Measurements from ENCODE around the gene ARHGAP26.

The ARHGAP26 gene

DNA sequence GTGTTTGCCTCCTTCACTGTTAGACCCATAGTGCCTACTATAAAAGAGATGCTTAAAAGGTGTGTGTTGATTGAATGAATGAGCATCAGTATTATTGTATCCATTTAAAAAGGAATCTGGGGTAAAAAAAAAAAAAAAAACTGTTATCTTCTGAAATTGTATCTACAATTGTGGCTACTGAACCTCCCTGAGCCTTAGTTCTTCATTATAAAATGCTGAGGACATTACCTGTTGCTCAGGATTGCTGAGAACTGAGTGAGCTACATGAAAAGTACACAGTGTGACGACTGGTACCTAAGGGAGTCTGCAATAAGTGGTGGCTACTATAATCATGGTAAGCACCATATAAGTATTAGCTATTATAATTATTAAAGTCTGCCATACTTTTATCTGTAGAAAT, 362.6 kb downstream of the ARHGAP26 start:
- H3K9me3 ChIP-seq (ENCODE audit: control insufficient read depth, insufficient read depth, low read length) = no peaks in the 10 kb centered on the region
- no peaks in the 10 kb centered on the region; the same call in 1 of the 2 replicates for H3K4me1 ChIP-seq (ENCODE audit: insufficient read depth, low read length)
- no peaks in the 10 kb centered on the region for H3K36me3 ChIP-seq (ENCODE audit: insufficient read depth, low read length)
- no peak overlapping the region for H3K9ac ChIP-seq (ENCODE audit: low read depth, low read length)

DNA sequence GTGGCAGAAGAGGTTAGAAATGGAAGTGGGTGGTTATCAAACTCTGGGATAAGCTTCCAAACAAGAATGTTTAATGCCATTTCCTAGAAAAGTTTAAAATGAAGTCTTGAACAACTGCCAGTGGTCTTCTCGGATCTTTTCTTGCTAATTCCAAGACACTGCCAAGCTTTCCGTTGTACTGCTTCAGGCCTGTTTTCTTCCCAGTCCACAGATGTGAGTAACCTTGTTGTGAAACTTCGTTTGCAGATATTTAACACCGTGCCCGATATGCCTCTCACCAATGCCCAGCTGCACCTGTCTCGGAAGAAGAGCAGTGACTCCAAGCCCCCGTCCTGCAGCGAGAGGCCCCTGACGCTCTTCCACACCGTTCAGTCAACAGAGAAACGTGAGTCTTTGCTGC, 363.5 kb downstream of the ARHGAP26 start:
- H3K9ac ChIP-seq (ENCODE audit: low read depth, low read length) = no peak overlapping the region
- no peaks in the 10 kb centered on the region for H3K36me3 ChIP-seq (ENCODE audit: insufficient read depth, low read length)
- no peaks in the 10 kb centered on the region; the same call in 1 of the 2 replicates for H3K4me1 ChIP-seq (ENCODE audit: insufficient read depth, low read length)

DNA sequence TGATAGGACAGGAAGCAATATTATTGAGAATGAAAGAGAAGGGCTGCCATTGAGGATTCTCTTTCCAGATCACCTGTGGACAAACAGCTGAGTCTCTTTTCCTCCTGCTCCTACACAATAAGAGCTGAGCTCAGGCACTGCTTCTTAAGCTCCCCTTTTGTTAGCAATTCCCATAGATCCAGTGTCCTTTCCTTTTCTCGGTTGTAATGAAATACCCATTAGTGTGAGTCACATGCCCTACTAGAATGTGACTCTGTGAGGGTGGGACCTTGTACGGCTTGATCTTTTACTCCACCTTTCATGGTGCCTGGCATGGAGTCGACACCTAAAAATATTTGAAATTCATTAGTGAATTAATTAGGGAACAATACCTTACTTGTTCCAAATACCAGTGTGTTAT, 364.1 kb downstream of the ARHGAP26 start:
- Histone ChIP-seq H3K9me3 (ENCODE audit: control insufficient read depth, insufficient read depth, low read length) (no peaks in the 10 kb centered on the region), H3K9ac (ENCODE audit: low read depth, low read length) (no peak overlapping the region), H3K36me3 (ENCODE audit: insufficient read depth, low read length) (no peaks in the 10 kb centered on the region), H3K4me1 (ENCODE audit: insufficient read depth, low read length) (no peaks in the 10 kb centered on the region; the same call in 1 of the 2 replicates)

More for the DNA sequence above, 363.5 kb downstream of the ARHGAP26 start:
- H3K9me3 ChIP-seq (ENCODE audit: control insufficient read depth, insufficient read depth, low read length) = no peaks in the 10 kb centered on the region

DNA sequence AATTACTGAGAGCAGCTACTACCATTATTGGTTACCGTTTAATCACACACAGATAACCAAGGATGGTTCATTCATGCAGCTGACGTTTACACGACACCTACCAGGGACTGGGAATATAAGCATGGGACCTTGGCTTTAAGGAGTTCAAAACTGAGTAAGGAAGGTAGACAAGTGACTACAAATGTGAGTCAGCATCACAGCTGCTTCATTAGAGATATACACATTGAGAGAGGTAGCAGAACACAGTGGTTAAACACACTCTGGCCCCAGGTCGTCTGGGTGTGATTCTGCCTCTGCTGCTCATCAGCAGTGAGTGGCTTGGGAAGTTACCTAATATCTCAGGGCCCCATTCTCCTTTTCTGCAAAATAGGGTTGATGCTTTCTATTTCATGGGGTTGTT, 364.7 kb downstream of the ARHGAP26 start:
- H3K9me3 ChIP-seq (ENCODE audit: control insufficient read depth, insufficient read depth, low read length) = no peaks in the 10 kb centered on the region

DNA sequence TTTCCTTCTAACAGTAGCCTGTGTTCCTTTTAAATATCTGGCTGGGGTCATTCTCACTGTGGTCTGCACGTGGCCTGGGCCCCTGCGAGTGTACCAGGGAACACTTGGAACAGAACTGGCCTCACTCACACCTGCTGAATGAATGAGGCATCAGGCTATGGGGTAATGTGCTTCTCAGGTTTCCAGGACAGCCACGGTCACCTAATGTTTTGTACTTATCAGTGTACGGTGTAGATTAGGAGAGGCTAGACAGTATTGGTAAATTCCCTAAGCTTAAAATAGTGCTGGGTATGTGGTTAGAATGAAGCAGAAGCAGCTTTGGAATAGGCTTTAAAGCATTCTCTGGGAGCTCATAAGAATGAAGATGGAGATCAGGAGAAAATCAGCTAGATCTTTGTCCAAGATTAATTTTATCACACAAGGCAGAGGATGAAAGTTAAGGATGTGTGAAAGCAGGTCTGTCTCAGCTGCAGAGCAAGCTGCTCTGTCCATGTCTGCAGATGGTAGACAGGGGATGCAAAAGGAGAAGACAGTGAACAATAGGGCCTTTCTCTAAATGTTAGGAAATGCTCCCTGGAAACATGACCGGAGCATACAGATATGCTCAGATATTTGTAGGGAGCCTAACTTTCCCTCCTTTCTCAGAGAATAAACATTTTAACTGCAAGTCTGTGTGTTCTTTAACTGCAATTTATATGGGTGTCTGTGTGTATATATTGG, 365.8 kb downstream of the ARHGAP26 start:
- Histone ChIP-seq H3K9ac (ENCODE audit: low read depth, low read length) (no peak overlapping the region), H3K4me1 (ENCODE audit: insufficient read depth, low read length) (no peaks in the 10 kb centered on the region; the same call in 1 of the 2 replicates), H3K36me3 (ENCODE audit: insufficient read depth, low read length) (no peaks in the 10 kb centered on the region), H3K9me3 (ENCODE audit: control insufficient read depth, insufficient read depth, low read length) (no peaks in the 10 kb centered on the region)

More for the DNA sequence above, 364.7 kb downstream of the ARHGAP26 start:
- Histone ChIP-seq H3K36me3 (ENCODE audit: insufficient read depth, low read length) (no peaks in the 10 kb centered on the region), H3K9ac (ENCODE audit: low read depth, low read length) (no peak overlapping the region), H3K4me1 (ENCODE audit: insufficient read depth, low read length) (no peaks in the 10 kb centered on the region; the same call in 1 of the 2 replicates)

DNA sequence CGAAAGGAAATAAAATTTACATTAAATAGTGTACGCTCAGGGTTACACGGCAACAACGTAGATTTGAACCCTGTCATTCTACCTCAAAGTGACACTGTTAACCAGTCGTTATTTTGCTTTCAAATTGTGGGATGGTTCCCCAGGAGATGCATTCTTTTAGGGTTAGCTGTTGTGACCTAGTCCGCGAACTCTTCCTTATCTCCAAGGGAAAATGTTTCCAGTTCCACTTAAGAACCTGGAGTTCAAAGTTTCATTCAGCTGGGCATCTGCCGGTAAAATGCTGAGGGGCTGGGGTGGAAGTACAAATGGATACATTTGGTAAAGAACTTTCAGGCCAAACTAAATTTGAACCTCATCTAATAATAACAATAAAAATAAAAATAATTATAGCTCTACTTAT, 368.7 kb downstream of the ARHGAP26 start:
- no peaks in the 10 kb centered on the region for H3K9me3 ChIP-seq (ENCODE audit: control insufficient read depth, insufficient read depth, low read length)
- no peaks in the 10 kb centered on the region for H3K36me3 ChIP-seq (ENCODE audit: insufficient read depth, low read length)
- H3K9ac ChIP-seq (ENCODE audit: low read depth, low read length) = no peak overlapping the region
- no peaks in the 10 kb centered on the region; the same call in 1 of the 2 replicates for H3K4me1 ChIP-seq (ENCODE audit: insufficient read depth, low read length)

DNA sequence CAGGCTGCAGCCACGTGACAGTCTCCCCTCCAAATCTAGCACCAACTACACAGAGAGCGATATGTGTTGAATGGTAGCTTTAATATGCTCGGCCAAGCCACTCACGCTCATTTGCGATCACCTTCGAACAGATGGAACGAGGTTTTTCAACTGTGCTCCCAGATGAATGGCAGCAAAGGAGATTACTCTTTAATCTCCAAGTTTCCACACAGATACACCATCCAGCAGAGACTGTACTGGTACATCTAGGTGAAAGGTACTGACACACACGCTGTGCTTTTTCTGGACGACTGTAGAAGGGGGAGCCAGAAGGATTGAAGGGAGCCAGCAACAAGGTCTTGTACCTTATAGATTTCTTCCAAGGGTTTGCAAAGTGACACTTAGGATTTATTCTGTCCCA, 369.4 kb downstream of the ARHGAP26 start:
- no peaks in the 10 kb centered on the region for H3K9me3 ChIP-seq (ENCODE audit: control insufficient read depth, insufficient read depth, low read length)
- H3K36me3 ChIP-seq (ENCODE audit: insufficient read depth, low read length) = no peaks in the 10 kb centered on the region
- no peak overlapping the region for H3K9ac ChIP-seq (ENCODE audit: low read depth, low read length)
- no peaks in the 10 kb centered on the region for H3K4me1 ChIP-seq (ENCODE audit: insufficient read depth, low read length)

DNA sequence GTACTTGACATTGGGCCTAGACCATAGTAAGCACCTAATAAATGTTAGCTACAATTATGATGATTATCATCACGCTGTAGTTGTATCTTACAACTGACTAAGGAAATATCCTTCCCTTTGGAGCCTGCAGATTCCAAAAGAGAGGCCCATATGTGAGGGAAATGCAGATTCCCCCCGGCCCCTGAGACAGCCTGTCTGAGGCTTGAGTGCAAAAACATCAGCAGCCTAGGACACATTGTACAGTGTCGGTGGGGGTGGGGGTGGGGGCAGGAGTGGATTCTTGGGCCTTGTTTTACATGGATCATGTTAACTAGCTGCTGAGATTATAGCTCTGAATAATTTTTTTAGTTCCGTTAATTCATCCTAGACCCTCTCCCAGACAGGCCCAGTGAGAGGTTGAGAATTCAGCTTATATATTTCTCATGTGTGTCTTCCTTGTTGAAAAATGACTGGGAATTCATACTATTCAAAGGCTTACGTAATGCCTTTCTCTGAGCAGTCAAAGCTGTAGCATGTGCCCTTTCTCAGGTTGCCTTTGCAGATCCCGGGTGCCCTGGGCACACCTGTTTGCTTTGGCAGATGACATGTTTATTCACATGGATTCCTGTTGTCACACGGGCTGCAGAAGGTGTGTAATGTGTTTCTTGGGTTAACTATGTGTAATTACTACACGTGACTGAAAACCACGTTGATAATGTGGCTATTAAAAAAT, 370.5 kb downstream of the ARHGAP26 start:
- H3K9ac ChIP-seq (ENCODE audit: low read depth, low read length) = no peak overlapping the region
- no peaks in the 10 kb centered on the region for H3K4me1 ChIP-seq (ENCODE audit: insufficient read depth, low read length)
- no peaks in the 10 kb centered on the region for H3K9me3 ChIP-seq (ENCODE audit: control insufficient read depth, insufficient read depth, low read length)
- H3K36me3 ChIP-seq (ENCODE audit: insufficient read depth, low read length) = no peaks in the 10 kb centered on the region

DNA sequence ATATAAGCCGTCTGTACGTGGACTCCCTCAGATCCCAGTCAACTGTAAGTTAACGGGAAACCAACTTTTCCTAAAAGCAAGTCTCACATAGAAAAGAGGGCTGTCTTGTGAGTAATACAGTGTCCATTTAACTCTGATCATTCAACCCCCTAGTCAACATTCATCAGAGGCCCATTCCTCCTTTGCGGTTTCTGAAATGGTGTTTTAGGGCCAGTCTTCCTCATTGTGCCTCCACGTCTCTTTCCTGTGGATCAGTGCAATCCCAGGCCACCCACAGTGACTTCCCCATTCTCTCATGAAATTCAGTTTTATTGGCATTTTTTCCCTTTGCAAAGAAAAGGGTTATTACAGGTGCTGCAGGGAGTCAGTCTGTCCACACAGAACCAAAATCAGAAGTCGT, 371.5 kb downstream of the ARHGAP26 start:
- Histone ChIP-seq H3K9ac (ENCODE audit: low read depth, low read length) (no peak overlapping the region), H3K36me3 (ENCODE audit: insufficient read depth, low read length) (no peaks in the 10 kb centered on the region), H3K9me3 (ENCODE audit: control insufficient read depth, insufficient read depth, low read length) (no peaks in the 10 kb centered on the region), H3K4me1 (ENCODE audit: insufficient read depth, low read length) (no peaks in the 10 kb centered on the region)

DNA sequence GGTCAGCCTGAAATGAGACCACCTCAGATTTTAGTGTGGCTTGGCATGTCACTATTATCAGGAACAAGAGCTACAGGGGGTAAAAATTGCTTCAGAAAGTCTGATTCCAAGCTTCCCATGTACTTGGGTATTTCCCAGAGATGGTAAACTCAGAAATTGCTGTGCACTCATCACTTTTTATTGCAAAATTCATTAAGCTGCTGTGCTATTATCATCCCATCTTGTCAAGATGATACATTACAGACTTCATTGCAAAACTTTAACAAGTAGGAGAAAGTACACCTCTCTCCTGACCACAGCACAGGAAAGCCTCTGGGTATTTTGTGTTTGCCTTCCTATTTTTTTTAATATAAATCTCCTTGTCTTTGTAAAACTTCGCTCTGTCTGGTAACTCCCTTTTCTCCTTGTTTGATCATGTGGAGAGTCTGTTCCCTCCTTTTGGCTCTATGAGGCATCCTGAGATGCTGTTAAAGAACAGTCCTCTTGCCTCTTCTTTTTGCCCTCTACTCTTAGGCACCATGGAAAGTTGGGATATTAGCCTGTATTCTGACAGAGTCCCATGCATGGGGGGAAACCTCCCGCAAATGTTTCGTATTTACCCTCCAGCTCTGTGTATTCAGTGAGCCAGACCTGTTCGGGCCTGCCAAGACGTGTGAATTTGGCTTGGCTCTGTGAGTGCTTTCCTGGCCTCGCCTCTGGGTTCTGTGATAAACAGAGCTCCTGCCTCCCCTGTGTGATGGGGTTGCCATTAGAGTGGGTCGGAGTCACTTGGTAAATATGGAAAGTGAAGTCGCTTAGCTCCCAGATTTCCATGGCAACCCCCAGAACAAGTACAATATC, 372.6 kb downstream of the ARHGAP26 start:
- Histone ChIP-seq H3K36me3 (ENCODE audit: insufficient read depth, low read length) (no peaks in the 10 kb centered on the region), H3K4me1 (ENCODE audit: insufficient read depth, low read length) (no peaks in the 10 kb centered on the region), H3K9me3 (ENCODE audit: control insufficient read depth, insufficient read depth, low read length) (no peaks in the 10 kb centered on the region), H3K9ac (ENCODE audit: low read depth, low read length) (no peak overlapping the region)

DNA sequence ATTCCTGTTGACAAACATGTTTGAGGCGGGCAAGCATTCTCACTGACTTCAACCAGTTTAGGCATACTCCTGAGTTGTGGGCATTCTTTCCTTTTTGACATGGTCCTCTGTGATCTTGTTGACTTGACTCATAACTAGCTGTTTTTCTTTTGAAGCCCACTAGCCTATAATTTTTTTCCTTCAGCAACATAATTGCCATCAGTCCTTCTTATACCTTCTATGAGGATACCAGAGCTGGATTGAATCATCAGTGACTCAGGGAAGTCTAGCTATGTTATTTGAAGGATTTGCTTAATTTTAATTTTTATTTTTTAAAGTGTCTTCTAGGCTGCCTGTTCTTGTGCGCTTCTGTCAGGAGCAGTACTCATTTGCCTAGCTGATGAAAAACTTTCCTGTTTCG, 373.8 kb downstream of the ARHGAP26 start:
- H3K4me1 ChIP-seq (ENCODE audit: insufficient read depth, low read length) = no peaks in the 10 kb centered on the region
- no peak overlapping the region for H3K9ac ChIP-seq (ENCODE audit: low read depth, low read length)
- no peaks in the 10 kb centered on the region for H3K9me3 ChIP-seq (ENCODE audit: control insufficient read depth, insufficient read depth, low read length)
- H3K36me3 ChIP-seq (ENCODE audit: insufficient read depth, low read length) = no peaks in the 10 kb centered on the region

DNA sequence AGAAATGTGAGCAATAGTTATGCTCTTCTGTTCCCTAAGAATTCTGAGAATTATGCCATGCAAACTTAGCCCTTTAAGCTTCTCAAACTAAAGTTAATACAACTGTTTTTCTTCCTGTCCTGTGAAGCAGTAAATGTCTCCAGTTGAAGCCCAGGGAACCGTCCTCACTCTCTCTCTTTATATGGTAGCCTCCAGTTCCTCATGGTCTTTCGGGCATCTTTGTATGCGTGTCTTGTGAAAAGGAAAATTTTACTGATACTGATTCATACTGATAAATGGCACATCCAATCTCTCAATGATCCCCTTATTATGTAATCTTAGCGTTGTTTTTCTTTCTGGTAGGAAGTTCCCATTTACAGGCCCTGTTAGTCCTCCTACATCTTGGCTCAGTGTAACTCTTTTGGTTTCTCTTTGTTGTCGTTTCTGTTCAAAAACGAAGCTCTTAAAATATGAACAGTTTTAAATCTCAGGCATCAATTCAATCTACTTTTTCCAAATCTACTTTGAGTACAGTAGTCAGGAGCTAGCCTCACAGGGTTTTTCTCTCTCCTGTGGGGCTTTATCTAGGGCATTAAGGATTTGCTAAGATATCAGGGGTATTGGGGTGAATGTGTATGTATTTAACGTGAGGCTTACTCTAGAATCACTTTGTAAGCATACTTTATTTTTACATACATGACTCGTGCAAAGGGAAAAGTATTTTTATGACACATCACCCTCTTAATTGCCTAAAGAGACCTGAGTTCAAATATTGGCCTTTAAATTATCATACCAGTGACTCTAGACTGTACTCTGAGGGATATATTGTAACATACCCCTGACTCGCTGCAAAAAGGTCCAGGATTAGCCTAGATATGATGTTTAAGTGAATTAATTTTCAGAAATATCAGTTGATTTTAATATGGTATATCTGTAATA, 375.3 kb downstream of the ARHGAP26 start:
- Histone ChIP-seq H3K9ac (ENCODE audit: low read depth, low read length) (no peak overlapping the region), H3K36me3 (ENCODE audit: insufficient read depth, low read length) (no peaks in the 10 kb centered on the region; the same call in 1 of the 2 replicates), H3K9me3 (ENCODE audit: control insufficient read depth, insufficient read depth, low read length) (no peaks in the 10 kb centered on the region), H3K4me1 (ENCODE audit: insufficient read depth, low read length) (no peaks in the 10 kb centered on the region)

DNA sequence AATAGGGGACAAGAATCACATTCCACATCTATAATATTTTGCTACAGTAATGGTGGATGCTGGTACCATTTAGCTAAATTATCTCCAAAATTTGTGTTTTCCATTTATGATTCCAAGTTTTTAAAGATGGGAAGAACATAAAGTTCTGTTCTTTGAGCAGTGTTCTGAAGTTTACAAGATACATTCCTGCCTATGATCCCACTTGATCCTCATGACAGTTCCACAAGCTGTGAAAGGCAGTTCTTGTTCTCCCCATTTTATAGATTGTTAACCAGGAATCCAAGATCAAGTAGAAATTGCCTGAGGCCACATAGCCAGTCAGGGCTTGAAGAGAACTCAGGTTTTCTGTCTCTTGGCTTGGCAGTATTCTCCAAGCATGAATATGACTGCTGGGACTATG, 376.0 kb downstream of the ARHGAP26 start:
- no peaks in the 10 kb centered on the region; the same call in 1 of the 2 replicates for H3K36me3 ChIP-seq (ENCODE audit: insufficient read depth, low read length)
- no peaks in the 10 kb centered on the region for H3K4me1 ChIP-seq (ENCODE audit: insufficient read depth, low read length)
- no peak overlapping the region for H3K9ac ChIP-seq (ENCODE audit: low read depth, low read length)
- no peaks in the 10 kb centered on the region for H3K9me3 ChIP-seq (ENCODE audit: control insufficient read depth, insufficient read depth, low read length)
